ENCODE data around the gene CCT7.

GRCh38 chr2:73301636-73302035 is 67.5 kb downstream of the CCT7 start:
- TF ChIP-seq CTCF (conservative IDR thresholded peaks at IDR 0.05 in 1 of 2, IDR thresholded peaks at IDR 0.05 in 1 of 2; ENCODE audit: extremely low read depth in 1 of 2, insufficient read depth in 1 of 2, low read depth in 1 of 2, low read length in 2 of 2) (no peak), EZH2 (IDR thresholded peaks at IDR 0.05; ENCODE audit: borderline replicate concordance, low read length) (no peak)

All from mammary epithelial cell (primary cell).